WERI-Rb-1 (cell line): ENCODE results near the gene MYO5A.

Experiments used
- DNase-seq: peaks from one replicate; pipeline ENCODE4 v3.0.0-alpha.2; 2020
- H3K27ac ChIP-seq: fragments of 250-450 bp; sonication (Bioruptor Pico); 2 replicates; pipeline ENCODE4 v1.5.1; 2020; ENCODE audit warnings: mild to moderate bottlenecking, moderate library complexity
- H3K27me3 ChIP-seq: fragments of 250-450 bp; sonication (Bioruptor Pico); 2 replicates; pipeline ENCODE4 v1.5.1; 2021; ENCODE audit warnings: mild to moderate bottlenecking, low read depth, moderate library complexity; ENCODE audit not compliant: insufficient read depth, severe bottlenecking
- H3K36me3 ChIP-seq: fragments of 250-450 bp; sonication (Bioruptor Pico); 2 replicates; pipeline ENCODE4 v1.5.1; 2020; ENCODE audit warnings: mild to moderate bottlenecking, moderate library complexity
- H3K4me3 ChIP-seq: 2 replicates; pipeline ENCODE4 v1.5.1; 2011; ENCODE audit warnings: low read depth, mild to moderate bottlenecking, control low read depth, low read length
- H3K9me3 ChIP-seq: fragments of 250-450 bp; sonication (Bioruptor Pico); 2 replicates; pipeline ENCODE4 v1.5.1; 2021; ENCODE audit warnings: mild to moderate bottlenecking, moderate library complexity; ENCODE audit not compliant: severe bottlenecking
- TF ChIP-seq, protein P1 (sequence below): IDR thresholded peaks from 2 replicates; pipeline ENCODE4 v1.5.1; 2011; ENCODE audit warnings: low read depth, mild to moderate bottlenecking, control low read depth, inconsistent platforms, low read length

Gene MYO5A

GRCh38 chr15:52424856-52425431 lies 103.7 kb downstream of the MYO5A start:
- H3K4me3 ChIP-seq = no peak overlapping the region
- no peaks in the 10 kb centered on the region for H3K27me3 ChIP-seq
- TF ChIP-seq, protein P1, sequence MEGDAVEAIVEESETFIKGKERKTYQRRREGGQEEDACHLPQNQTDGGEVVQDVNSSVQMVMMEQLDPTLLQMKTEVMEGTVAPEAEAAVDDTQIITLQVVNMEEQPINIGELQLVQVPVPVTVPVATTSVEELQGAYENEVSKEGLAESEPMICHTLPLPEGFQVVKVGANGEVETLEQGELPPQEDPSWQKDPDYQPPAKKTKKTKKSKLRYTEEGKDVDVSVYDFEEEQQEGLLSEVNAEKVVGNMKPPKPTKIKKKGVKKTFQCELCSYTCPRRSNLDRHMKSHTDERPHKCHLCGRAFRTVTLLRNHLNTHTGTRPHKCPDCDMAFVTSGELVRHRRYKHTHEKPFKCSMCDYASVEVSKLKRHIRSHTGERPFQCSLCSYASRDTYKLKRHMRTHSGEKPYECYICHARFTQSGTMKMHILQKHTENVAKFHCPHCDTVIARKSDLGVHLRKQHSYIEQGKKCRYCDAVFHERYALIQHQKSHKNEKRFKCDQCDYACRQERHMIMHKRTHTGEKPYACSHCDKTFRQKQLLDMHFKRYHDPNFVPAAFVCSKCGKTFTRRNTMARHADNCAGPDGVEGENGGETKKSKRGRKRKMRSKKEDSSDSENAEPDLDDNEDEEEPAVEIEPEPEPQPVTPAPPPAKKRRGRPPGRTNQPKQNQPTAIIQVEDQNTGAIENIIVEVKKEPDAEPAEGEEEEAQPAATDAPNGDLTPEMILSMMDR = no peak
- no peak overlapping the region for H3K27ac ChIP-seq
- H3K36me3 ChIP-seq = no peaks in the 10 kb centered on the region
- no peak for DNase-seq
- H3K9me3 ChIP-seq = no peaks in the 10 kb centered on the region

DNA sequence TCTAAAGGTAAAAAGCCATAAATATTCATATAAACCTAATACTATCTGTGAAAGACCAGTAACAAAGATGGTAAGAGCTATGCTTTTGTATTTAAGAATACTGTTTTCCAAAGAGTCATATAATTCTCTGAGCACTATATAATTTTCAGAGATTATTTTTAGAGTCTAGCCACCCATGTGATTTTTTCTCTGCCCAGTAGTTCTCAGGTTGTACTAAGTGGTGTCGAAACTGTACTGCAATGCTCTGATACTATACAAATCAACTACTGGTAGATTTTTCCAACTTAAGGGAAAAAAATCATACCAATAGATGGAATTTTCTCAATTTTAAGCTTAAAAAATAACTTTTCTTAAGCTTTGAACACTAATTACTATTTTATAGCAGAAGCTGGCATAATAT lies 104.8 kb downstream of the MYO5A start:
- TF ChIP-seq, protein P1 = no peak
- Histone ChIP-seq H3K36me3 (no peaks in the 10 kb centered on the region; the same call in 1 of the 2 replicates), H3K4me3 (no peak overlapping the region), H3K27me3 (no peaks in the 10 kb centered on the region), H3K27ac (no peak overlapping the region), H3K9me3 (no peaks in the 10 kb centered on the region)
- no peak for DNase-seq

DNA sequence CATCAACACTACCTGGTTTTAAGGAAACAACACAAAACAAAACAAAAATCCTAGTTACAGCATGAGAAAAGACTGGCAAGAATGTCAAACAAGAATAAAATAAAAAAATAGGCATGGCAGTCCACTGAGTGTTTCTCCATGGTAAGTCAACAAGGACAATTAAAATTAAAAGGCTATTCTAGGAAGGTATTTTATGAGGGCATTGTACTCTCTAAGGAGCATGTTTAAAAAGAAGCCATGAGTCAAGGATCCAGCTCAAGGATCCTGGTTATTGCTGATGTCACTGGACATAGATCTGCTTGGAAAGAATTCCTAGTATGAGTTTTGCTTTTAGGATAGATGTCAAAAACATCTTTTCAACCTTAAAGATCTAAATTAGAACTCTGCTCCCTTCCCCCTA lies 106.7 kb downstream of the MYO5A start:
- Histone ChIP-seq H3K27me3 (no peaks in the 10 kb centered on the region), H3K27ac (no peak overlapping the region), H3K4me3 (no peak overlapping the region), H3K9me3 (no peaks in the 10 kb centered on the region), H3K36me3 (no peaks in the 10 kb centered on the region; the same call in 1 of the 2 replicates)
- DNase-seq = no peak
- TF ChIP-seq, protein P1 = no peak

DNA sequence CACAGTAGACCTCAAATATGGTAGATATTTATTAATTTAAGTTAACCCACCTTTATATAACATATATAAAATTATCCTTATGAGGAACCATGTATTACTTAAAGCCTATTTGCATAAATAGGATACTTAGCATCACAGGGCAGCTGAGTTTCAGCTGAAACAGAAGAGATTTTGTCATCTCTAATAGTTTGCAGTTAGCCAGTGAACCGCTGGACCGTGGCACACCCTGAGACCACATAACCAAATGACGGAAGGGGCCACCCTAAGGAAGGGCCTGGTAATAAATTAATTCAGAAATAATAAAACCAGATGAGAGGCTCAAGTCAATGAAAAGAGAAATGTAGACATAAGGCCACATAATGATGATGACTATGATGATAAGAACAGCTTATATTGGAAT lies 107.7 kb downstream of the MYO5A start:
- no peak overlapping the region for H3K4me3 ChIP-seq
- no peak overlapping the region for H3K27ac ChIP-seq
- H3K9me3 ChIP-seq = no peaks in the 10 kb centered on the region
- DNase-seq = no peak
- H3K36me3 ChIP-seq = no peaks in the 10 kb centered on the region; the same call in 1 of the 2 replicates
- TF ChIP-seq, protein P1 = no peak
- H3K27me3 ChIP-seq = no peaks in the 10 kb centered on the region

DNA sequence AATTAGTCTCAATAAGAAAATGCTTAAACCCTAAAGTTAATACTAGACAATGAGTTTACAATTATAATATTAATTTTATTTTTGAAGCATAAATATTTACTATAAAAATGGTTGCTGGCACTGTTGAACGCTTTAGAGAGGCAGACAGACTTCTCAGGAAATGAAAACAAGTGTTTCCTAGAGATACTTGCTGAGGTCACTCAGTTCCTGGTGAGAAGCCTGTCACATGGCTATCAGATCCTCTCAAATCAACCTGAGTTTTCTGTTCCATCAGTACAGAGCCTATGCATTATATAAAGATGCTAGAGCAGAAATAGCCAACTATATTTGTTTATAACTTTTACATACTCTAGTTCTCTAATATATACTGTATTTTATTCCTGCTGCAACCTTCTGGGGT lies 109.2 kb downstream of the MYO5A start:
- DNase-seq = no peak
- Histone ChIP-seq H3K27me3 (no peaks in the 10 kb centered on the region), H3K9me3 (no peaks in the 10 kb centered on the region), H3K36me3 (no peaks in the 10 kb centered on the region; the same call in 1 of the 2 replicates), H3K4me3 (no peak overlapping the region), H3K27ac (no peak overlapping the region)
- TF ChIP-seq, protein P1 = no peak

DNA sequence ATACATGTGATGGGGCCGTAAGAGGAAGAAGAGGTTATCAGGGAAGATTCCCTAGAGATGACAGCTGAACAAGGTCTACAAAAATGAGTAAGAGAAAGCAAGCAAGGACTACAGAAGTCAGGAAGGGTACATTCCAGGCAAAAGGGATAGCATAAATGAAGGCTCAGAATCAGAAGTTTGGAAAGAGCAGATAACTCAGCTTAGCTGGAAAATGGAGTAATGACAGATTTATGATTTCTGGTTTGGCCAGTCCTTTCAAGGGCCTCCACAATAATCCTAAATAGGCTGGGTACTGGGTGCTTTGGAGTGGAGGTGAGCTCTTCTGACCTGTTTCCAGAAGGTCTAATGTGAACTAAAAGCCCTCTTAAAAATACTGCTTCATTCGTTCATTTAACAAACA lies 110.7 kb downstream of the MYO5A start:
- Histone ChIP-seq H3K27ac (no peak overlapping the region), H3K9me3 (no peaks in the 10 kb centered on the region), H3K36me3 (no peaks in the 10 kb centered on the region; the same call in 1 of the 2 replicates), H3K27me3 (no peaks in the 10 kb centered on the region), H3K4me3 (no peak overlapping the region)
- TF ChIP-seq, protein P1 = no peak
- no peak for DNase-seq
